Right lobe of liver (tissue), 6 donors: ENCODE data around the gene C7orf25. TPM values are rescaled to one million over a fixed set of nuclear protein-coding genes. Genes with fewer than 3 reads are reported as not detected.

Experiments
- ATAC-seq, 4 donors: fragments of 200-7000 bp; cut with Tn5 transposase; one replicate each; pipeline ENCODE4 v1.9.1; 2020; ENCODE audit warnings: mild to moderate bottlenecking in 4 of 4, moderate library complexity in 4 of 4
- DNase-seq, 3 donors: peaks; one replicate each; pipeline ENCODE4 v3.0.0-alpha.2; 2020
- H3K27ac ChIP-seq, 3 donors: fragments of 200-600 bp; one replicate each; pipeline ENCODE4 v1.8.0; 2022
- H3K27me3 ChIP-seq, 2 donors: fragments of 200-600 bp; one replicate each; pipeline ENCODE4 v1.8.0; 2022
- H3K36me3 ChIP-seq, 4 donors: fragments of 200-600 bp; sonication (generic) in 1 of 4; one replicate each; pipeline versions ENCODE4 v1.5.1 to v1.8.0; 2017 to 2022; ENCODE audit warnings: control low read depth in 1 of 4
- H3K4me1 ChIP-seq, 4 donors: fragments of 200-600 bp; sonication (generic) in 1 of 4; one replicate each; pipeline versions ENCODE4 v1.5.1 to v1.8.0; 2017 to 2022; ENCODE audit warnings: control low read depth in 1 of 4
- H3K4me3 ChIP-seq, 3 donors: fragments of 200-600 bp; one replicate each; pipeline ENCODE4 v1.8.0; 2022
- H3K9me3 ChIP-seq, 4 donors: fragments of 200-600 bp; sonication (generic) in 1 of 4; one replicate each; pipeline versions ENCODE4 v1.5.1 to v1.8.0; 2017 to 2022; ENCODE audit warnings: control low read depth in 1 of 4
- CTCF ChIP-seq, 4 donors: fragments of 200-600 bp in 3 of 4; fragments of 450-650 bp in 1 of 4; IDR thresholded peaks; one replicate each; pipeline versions ENCODE4 v1.5.1 to v1.8.0; 2016 to 2022; ENCODE audit warnings: antibody characterized with exemption in 4 of 4, mild to moderate bottlenecking in 2 of 4
- POLR2A ChIP-seq: fragments of 450-650 bp; IDR thresholded peaks from one replicate; pipeline ENCODE4 v1.6.1; 2017; ENCODE audit warnings: antibody characterized with exemption, mild to moderate bottlenecking
- WGBS: methylation state at CpG from one replicate; pipeline ENCODE4 v1.1.6; 2018; ENCODE audit warnings: low coverage, low lambda C conversion rate; ENCODE audit not compliant: insufficient coverage; ENCODE audit errors: missing lambda C conversion rate; 5-methylcytosine and 5-hydroxymethylcytosine counted together
- intact Hi-C, 2 donors: fragments of 100-400 bp; cut with DNase I; formaldehyde crosslinking; loops; one replicate each; pipeline versions ENCODE4 v1.11.2 to v1.14.1; 2022
- total RNA-seq, 6 experiments: library from RNA; depleted of rRNA in 2 of 6; stranded (reverse); fragments of >200 nt in 2 of 6; fragmentation: NEBNext Ultra II Directional in 3 of 6; extraction: Animal tissue kit (Norgen Biotek cat#: 25700) in 3 of 6; gene quantifications; one replicate each; pipeline versions ENCODE4 v1.1.0 to v1.2.4, GENCODE V29; 2016 to 2023
- donor health status: DM: no; HTN: yes; CAD: no.
- donor health status: DM: no; HTN: no; CAD: no.
- donor health status: DM: no; HTN: no; CAD: no.
- donor health status: DM: no; HTN: yes; CAD: no.
- donor health status: DM: no; HTN: yes; CAD: no.

C7orf25 gene
- total RNA-seq, 6 experiments from 2014 or later = 2.4 to 6.7 (median 3.7) TPM

DNA sequence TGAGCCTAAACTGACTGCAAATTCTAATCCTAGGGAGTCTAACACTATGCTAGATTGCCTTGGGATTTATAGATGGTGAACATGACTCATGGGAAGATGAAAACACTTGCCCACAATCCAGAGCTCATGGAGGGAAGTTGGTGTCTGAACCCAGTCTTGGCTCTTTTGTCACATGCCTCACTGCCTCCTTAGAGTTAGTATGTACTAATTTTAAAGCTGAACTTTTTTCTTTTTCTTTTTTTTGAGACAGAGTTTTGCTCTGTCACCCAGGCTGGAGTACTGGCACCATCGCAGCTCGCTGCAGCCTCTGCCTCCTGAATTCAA lies 34.7 kb upstream of the C7orf25 start:
- ATAC-seq = no peak
- intact Hi-C loops = loop anchor here in 1 of 2 donors (10.0 kb wide), 2 partner anchors 318 to 498 kb away; no protein-coding TSS in a partner anchor
- DNase-seq = no peak
- H3K27me3 ChIP-seq = no peaks in the 10 kb centered on the region
- no peak overlapping the region for H3K27ac ChIP-seq
- no peaks in the 10 kb centered on the region for H3K4me1 ChIP-seq
- H3K36me3 ChIP-seq = no peaks in the 10 kb centered on the region
- WGBS = 100% methylated on average over 2 of the region's 2 CpGs
- no peaks in the 10 kb centered on the region for H3K9me3 ChIP-seq
- no peak for TF ChIP-seq CTCF (IDR thresholded peaks at IDR 0.05)
- no peak overlapping the region for H3K4me3 ChIP-seq

DNA sequence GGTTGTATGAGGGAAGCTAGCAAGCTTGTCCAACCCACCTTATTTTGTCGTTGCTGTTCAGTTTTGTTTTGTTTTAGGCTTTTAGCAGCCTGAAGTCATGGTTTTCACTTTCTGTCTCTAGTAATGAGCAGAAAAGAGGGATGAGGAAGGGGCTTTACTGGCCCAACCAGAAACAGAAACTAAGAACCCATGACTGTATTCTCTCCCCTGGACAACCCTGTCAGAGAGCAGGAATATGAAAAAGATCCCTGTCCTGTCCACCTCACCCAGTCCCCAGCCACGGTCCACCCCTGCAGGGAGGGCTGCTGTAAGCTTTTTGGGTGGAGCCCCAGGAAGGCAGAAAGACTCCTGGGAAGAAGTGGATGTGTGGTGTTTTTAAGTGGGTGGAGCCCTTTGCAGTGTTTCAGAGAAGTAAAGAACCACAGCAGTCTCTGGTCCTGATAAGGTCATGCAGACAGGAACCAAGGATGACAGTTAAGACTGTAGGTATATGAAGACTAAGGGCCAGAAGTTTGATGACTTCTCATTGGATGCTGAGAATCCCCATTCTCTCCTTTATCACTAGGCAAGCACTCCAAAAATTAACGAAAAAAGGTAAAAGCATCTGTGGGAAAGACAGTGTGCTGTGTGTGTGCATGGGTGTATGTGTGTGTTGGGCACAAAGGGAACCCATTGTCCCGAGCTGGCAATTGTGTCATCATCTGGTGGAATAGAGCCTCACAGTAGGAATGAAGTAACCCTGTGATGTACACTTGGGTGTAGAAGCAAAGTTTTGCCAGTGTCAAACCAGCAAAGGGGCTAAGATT lies 34.2 kb upstream of the C7orf25 start:
- intact Hi-C loops = loop anchor here in 1 of 2 donors (10.0 kb wide), 2 partner anchors 319 to 499 kb away; no protein-coding TSS in a partner anchor
- ATAC-seq = no peak

DNA sequence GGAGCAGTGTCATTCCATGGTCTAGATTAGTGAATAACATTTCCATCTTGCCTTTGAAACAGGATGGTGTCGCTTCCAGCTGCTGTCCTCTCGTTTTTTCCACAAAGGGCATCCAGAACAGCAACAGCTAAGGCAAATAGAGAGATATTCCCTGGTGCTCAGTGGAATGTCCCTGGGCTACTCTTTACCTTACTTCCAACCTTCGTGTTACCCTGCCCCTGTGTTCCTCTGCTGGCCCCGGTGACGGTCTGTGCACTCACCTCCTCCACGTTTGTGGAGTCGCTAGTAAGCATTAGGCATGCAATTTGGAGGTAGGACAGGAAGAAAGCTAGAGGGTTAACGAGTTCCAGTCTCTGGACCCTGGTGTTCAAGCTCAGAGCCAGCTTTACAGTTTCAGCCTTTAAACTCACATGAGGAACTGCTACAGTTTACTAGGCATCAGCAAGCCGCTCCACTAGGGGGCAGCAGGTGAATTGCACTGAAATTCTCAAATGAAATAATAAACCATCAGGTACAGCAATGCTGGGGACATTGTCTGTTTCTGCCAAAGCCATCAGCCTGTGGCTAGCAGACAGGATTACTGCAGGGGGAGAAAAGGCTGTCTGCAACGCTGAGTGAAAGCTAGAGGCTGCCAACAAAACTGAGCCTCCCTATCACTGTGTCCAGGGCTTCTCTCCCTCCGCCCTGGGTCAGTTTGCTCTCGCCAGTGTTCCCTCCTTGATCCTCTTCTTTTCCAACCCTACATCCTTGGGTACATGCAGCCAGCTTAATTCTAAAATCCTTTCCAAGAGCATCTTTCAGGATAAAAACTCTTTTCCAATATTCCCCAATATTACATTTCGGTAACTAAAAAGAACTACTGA lies 29.3 kb upstream of the C7orf25 start:
- intact Hi-C loops = loop anchor here in 1 of 2 donors (10.0 kb wide), 2 partner anchors 324 to 504 kb away; no protein-coding TSS in a partner anchor
- no peak for TF ChIP-seq POLR2A
- TF ChIP-seq CTCF (IDR thresholded peaks at IDR 0.05) = peak; percentile 80 to 94 (median 89)
- Histone ChIP-seq H3K9me3 (no peaks in the 10 kb centered on the region), H3K4me3 (no peak overlapping the region), H3K36me3 (peaks cover 0 to 30% (median 7%) of the 10 kb centered on the region in 4 donors), H3K4me1 (no peaks in the 10 kb centered on the region), H3K27ac (no peak overlapping the region), H3K27me3 (no peaks in the 10 kb centered on the region)
- ATAC-seq = peak; percentile 86 to 94 (median 90)
- DNase-seq = peak; percentile 68 to 76 (median 74)
- WGBS = 29% methylated on average over 8 of the region's 13 CpGs

More for the DNA sequence above, 34.2 kb upstream of the C7orf25 start:
- 28% methylated on average over 3 of the region's 4 CpGs for WGBS
- Histone ChIP-seq H3K4me3 (no peak overlapping the region), H3K36me3 (no peaks in the 10 kb centered on the region), H3K9me3 (no peaks in the 10 kb centered on the region), H3K27ac (no peak overlapping the region), H3K27me3 (no peaks in the 10 kb centered on the region), H3K4me1 (no peaks in the 10 kb centered on the region)
- no peak for DNase-seq
- TF ChIP-seq POLR2A (no peak), CTCF (IDR thresholded peaks at IDR 0.05) (no peak)

GRCh38 chr7:42939457-42940240 lies 27.8 kb upstream of the C7orf25 start:
- Histone ChIP-seq H3K9me3 (no peaks in the 10 kb centered on the region), H3K4me3 (no peak overlapping the region), H3K4me1 (no peaks in the 10 kb centered on the region), H3K27ac (no peak overlapping the region), H3K27me3 (no peaks in the 10 kb centered on the region), H3K36me3 (peaks cover 0 to 45% (median 15%) of the 10 kb centered on the region in 4 donors)
- TF ChIP-seq POLR2A = no peak
- TF ChIP-seq CTCF (IDR thresholded peaks at IDR 0.05) = no peak
- DNase-seq (no peak), ATAC-seq (no peak)
- WGBS = 87% methylated on average over 4 of the region's 4 CpGs
- intact Hi-C loops = loop anchor here in 1 of 2 donors (10.0 kb wide), 2 partner anchors 325 to 505 kb away; no protein-coding TSS in a partner anchor
